Skeletal muscle cell (primary cell): ENCODE data around the gene SAMD4A.
"Not testable (repeated sequence)": the region's sequence is repeated elsewhere in the genome, so short reads cannot be mapped to it uniquely, and the experiment has no call there.

ENCODE experiments used
- DNase-seq: peaks from one replicate; pipeline ENCODE4 v3.0.0-alpha.2; 2010; ENCODE audit warnings: low read depth
- H3K4me3 ChIP-seq: 2 replicates; pipeline ENCODE4 v1.5.1; 2011; ENCODE audit warnings: low read depth, mild to moderate bottlenecking, control low read depth, low read length, moderate library complexity

Gene SAMD4A

GRCh38 chr14:54590481-54590880, 23.6 kb downstream of the SAMD4A start:
- no peak for DNase-seq
- H3K4me3 ChIP-seq: no peak overlapping the region

GRCh38 chr14:54591461-54591860, 24.5 kb downstream of the SAMD4A start:
- no peak for DNase-seq
- H3K4me3 ChIP-seq: no peak overlapping the region

DNA sequence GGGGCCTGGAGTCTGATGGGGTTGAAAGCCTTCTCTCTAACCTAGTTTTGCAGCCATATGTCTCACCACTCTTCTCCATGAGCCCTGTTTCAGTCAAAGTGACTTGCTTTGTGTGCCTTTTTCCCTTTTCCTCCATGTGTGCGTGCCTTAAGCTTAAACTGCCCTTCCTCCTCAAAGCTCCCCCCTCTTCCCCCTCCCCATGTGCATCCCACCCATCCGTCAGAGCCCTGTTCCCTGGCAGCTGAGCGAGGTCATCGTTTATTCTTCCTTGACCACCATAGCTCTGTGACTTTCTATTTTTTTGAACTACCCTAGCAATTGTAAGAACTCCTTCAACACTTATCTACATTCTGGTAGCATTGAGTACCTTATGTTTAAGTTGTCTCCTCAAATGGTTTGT, 24.9 kb downstream of the SAMD4A start:
- H3K4me3 ChIP-seq: no peak overlapping the region
- no peak for DNase-seq

DNA sequence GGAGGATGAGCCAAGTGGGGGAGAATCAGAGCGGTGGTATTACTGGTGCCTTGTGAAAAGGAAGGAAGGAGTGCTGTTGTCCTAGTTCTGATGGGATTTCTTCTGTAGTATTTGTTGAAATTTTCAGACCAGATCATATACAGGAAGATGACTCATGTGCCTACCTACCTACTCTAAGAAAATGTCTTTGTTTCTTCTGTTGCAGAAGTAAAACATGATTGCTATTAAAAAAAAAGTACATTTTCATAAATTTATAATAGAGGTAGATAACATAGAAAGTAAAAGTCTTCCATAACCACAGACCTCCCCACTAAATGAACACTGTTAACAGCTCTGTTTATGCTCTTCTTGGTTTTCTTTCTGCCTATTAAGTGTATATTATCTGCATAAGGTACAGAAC, 26.9 kb downstream of the SAMD4A start:
- no peak overlapping the region for H3K4me3 ChIP-seq
- no peak for DNase-seq

DNA sequence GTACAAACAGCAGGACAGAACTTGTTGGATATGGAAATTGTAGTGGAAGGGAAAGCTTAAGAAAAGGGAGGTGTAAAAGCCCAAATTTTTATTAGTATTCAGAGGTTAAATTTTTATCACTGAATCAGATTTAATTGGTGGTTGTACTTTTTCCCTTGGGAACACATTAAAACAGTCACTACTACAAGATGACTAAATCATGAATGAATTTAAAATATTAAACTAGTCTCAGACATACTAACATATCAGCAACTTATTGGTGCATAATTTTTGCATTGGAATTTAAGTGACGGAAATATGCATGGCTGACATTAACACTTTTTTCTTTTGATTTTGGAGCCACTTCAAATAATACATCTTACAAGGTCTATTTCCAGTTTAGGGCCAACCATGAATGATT, 27.6 kb downstream of the SAMD4A start:
- DNase-seq: no peak
- H3K4me3 ChIP-seq: no peak overlapping the region

DNA sequence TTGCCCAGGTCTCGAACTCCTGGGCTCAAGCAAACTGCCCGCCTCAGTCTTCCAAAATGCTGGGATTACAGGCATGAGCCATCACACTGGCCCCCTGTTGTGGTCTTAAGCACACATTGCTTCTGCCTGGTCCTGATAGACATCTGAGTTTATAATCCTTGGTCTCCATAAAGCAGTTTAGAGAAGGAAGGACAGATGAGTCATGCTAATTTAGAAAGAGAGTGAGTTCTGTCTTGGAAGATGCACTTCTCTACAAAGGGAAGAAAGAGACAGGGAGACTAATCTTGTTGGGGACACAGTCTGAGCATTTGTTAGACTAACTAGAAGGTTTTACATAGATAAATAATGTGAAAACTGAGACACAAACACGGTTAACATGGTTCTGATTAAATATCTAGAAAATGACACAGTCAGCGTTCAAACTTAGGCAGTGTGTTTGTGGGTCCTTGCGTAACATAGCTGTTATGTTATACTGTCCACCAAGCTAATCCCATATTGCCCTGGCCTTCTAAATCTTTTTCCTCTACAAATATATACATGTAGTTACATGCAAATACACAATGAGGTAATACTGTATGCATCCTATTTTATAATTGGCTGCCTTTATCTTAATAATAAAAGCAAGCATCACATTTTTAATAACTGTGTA, 31.0 kb downstream of the SAMD4A start:
- no peak overlapping the region for H3K4me3 ChIP-seq
- DNase-seq: no peak

DNA sequence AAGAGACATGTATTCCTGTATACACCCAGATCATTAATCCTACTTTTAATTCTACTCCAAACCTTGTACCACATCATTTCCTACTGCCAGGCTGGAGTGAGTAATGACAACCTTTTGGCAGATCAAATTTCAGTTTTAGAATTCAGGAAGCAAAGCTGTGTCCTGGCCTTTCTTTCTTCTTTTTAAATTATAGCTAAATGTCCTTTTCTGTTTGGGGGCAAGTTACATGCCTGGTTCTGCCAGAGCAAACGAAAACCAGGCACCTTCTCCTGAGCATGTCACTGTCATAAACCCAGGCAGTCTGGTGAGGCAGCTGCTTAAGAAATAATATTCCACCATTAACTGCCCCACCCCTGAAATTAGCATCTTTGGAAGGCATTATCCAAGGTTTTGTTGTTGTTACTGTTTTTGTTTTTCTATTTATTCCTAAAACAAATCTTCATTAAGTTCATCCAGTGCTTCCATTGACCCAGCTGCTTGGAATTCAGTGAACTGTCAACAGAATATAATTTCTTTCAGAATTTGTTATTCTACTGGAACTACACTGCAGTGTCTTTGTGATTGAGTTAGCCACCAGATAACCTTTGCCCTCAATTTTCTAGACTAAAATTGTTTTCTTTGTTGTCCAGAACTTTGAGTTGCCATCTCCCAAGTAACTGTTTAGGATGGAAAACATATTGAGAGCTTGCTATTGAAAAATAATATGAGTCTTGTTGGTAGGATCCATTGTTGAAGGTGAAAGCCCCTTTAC, 33.2 kb downstream of the SAMD4A start:
- no peak for DNase-seq
- H3K4me3 ChIP-seq: no peak overlapping the region

- no peak for DNase-seq
- H3K4me3 ChIP-seq: no peak overlapping the region
Observed at GRCh38 chr14:54600717-54601109, 33.8 kb downstream of the SAMD4A start.

- no peak overlapping the region for H3K4me3 ChIP-seq
- DNase-seq: peak; percentile 73
Observed at GRCh38 chr14:54603362-54603761, 36.4 kb downstream of the SAMD4A start.

GRCh38 chr14:54606178-54606577, 39.2 kb downstream of the SAMD4A start:
- H3K4me3 ChIP-seq: no peak overlapping the region

DNA sequence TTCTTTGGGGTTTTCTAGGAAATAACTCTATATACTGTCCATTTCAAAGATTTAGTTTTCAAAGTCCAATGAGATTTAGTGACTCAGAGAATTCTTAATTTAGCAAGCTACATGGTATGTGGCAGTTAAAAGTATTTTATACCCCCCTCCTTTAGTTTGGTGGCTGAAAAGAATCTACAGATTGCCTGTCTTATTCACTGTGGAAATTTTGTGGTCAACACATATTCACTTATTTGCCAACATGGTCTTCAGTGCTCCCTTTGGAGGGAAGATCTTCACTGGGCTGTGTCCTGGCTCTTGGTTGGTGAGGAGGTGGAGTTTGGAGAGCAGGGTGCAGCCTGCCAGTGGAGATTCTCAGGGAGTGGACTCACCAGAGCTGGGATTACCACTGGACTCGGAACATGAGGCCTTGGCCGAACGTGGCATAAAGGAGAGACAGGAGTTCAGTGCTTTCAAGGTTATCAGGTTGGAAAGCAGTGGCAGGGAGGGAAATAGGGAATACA, 39.8 kb downstream of the SAMD4A start:
- DNase-seq: no peak
- no peak overlapping the region for H3K4me3 ChIP-seq

More at GRCh38 chr14:54606178-54606577, 39.2 kb downstream of the SAMD4A start:
- DNase-seq: no peak

DNA sequence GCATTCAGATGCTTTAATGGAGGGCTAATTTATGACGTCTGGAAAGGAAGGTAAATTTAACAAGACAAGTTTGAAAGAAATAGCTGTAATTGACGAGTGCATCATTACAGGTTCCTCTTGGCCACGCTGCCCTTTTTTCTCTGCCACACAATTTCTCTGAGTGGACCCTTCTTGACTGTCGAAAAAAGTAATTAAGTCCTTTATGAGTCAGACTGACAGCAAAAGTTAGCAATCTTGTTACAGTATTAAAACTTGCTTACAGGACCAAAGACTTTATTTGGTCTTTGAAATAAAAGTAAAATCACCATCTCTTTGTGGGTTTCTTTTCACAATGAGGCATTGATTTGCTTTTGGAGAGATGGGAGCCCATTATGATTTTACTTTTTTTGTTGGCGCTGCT, 42.6 kb downstream of the SAMD4A start:
- no peak overlapping the region for H3K4me3 ChIP-seq
- no peak for DNase-seq

GRCh38 chr14:54610051-54610977, 43.4 kb downstream of the SAMD4A start:
- DNase-seq: no peak

GRCh38 chr14:54614296-54614695, 47.4 kb downstream of the SAMD4A start:
- H3K4me3 ChIP-seq: no peak overlapping the region
- DNase-seq: no peak

More at GRCh38 chr14:54610051-54610977, 43.4 kb downstream of the SAMD4A start:
- H3K4me3 ChIP-seq: no peak overlapping the region

DNA sequence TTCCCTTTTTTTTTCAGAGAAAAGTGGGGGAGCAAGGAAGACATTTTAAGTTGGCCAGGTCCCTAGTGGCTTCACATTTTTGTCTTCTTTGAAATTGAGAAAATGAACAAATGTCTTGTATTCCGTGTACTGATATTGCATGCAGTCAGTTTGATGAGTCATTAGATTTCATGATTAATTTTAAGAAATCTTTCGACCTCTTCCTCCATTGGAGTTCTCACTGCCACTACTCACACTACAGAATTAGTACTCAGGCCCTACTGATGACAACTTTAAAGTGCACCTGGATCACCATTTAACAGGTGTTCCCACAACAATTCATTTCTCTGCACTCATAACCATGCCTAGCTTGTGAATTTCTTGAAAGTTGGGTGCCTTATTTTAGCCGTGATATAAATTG, 50.5 kb downstream of the SAMD4A start:
- DNase-seq: no peak

DNA sequence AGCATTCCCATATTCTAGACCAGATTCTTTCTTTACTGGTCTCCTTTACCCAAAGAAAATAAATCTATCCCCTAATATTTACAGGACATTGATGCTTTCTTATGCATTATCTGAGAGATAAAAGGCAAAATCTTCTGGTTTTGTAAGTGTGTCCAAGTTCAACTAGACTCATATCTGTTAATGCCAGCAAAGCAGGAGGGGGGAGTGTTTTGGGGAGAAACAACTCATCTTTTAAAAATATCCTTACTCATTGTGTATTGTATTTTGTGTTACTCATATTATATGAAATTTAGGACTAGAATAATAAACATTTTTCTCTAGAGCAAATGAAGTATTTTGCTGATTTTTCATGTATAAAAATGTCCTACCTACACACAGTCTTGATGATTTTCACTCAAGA, 54.8 kb downstream of the SAMD4A start:
- DNase-seq: no peak
- H3K4me3 ChIP-seq: no peak overlapping the region

More for the DNA sequence above, 50.5 kb downstream of the SAMD4A start:
- no peak overlapping the region for H3K4me3 ChIP-seq

- no peak for DNase-seq
- no peak overlapping the region for H3K4me3 ChIP-seq
Observed at GRCh38 chr14:54622192-54622958, 55.4 kb downstream of the SAMD4A start.

- H3K4me3 ChIP-seq: no peak overlapping the region
- DNase-seq: no peak
Observed at GRCh38 chr14:54623279-54624004, 56.5 kb downstream of the SAMD4A start.

GRCh38 chr14:54624005-54624358, 57.1 kb downstream of the SAMD4A start:
- DNase-seq, H3K4me3 ChIP-seq: not testable (repeated sequence)
